ENCODE measurements around the gene SVIP.

SVIP gene

GRCh38 chr11:22787055-22787454 lies 42.5 kb downstream of the SVIP start:
- H3K4me1 ChIP-seq (ENCODE audit: insufficient read depth, poor library complexity, severe bottlenecking): no peaks in the 10 kb centered on the region
- no peaks in the 10 kb centered on the region for H3K9me3 ChIP-seq (ENCODE audit: severe bottlenecking)
- H3K36me3 ChIP-seq (ENCODE audit: low read depth): no peaks in the 10 kb centered on the region
- DNase-seq (ENCODE audit: low spot score): no peak
- no peak for ATAC-seq (ENCODE audit: low read depth)
- H3K27ac ChIP-seq (ENCODE audit: poor library complexity, severe bottlenecking): no peak overlapping the region
- H3K27me3 ChIP-seq (ENCODE audit: insufficient read depth, poor library complexity, severe bottlenecking): no peaks in the 10 kb centered on the region
- H3K4me3 ChIP-seq (ENCODE audit: severe bottlenecking): no peak overlapping the region
- no peak for TF ChIP-seq CTCF (IDR thresholded peaks at IDR 0.05; ENCODE audit: poor library complexity, severe bottlenecking)

- Histone ChIP-seq H3K4me3 (ENCODE audit: severe bottlenecking) (no peak overlapping the region), H3K27ac (ENCODE audit: poor library complexity, severe bottlenecking) (no peak overlapping the region), H3K36me3 (ENCODE audit: low read depth) (no peaks in the 10 kb centered on the region), H3K9me3 (ENCODE audit: severe bottlenecking) (no peaks in the 10 kb centered on the region), H3K27me3 (ENCODE audit: insufficient read depth, poor library complexity, severe bottlenecking) (no peaks in the 10 kb centered on the region), H3K4me1 (ENCODE audit: insufficient read depth, poor library complexity, severe bottlenecking) (no peaks in the 10 kb centered on the region)
- no peak for TF ChIP-seq CTCF (IDR thresholded peaks at IDR 0.05; ENCODE audit: poor library complexity, severe bottlenecking)
- DNase-seq (ENCODE audit: low spot score) (no peak), ATAC-seq (ENCODE audit: low read depth) (no peak)
Measured at GRCh38 chr11:22786475-22786874, 43.1 kb downstream of the SVIP start.

GRCh38 chr11:22785251-22785650 lies 44.4 kb downstream of the SVIP start:
- Histone ChIP-seq H3K4me1 (ENCODE audit: insufficient read depth, poor library complexity, severe bottlenecking) (no peaks in the 10 kb centered on the region), H3K9me3 (ENCODE audit: severe bottlenecking) (no peaks in the 10 kb centered on the region), H3K4me3 (ENCODE audit: severe bottlenecking) (no peak overlapping the region), H3K36me3 (ENCODE audit: low read depth) (no peaks in the 10 kb centered on the region), H3K27me3 (ENCODE audit: insufficient read depth, poor library complexity, severe bottlenecking) (no peaks in the 10 kb centered on the region), H3K27ac (ENCODE audit: poor library complexity, severe bottlenecking) (no peak overlapping the region)
- ATAC-seq (ENCODE audit: low read depth) (peak; percentile 79), DNase-seq (ENCODE audit: low spot score) (no peak)
- TF ChIP-seq CTCF (IDR thresholded peaks at IDR 0.05; ENCODE audit: poor library complexity, severe bottlenecking): no peak

GRCh38 chr11:22780952-22781593 lies 48.5 kb downstream of the SVIP start:
- Histone ChIP-seq H3K27me3 (ENCODE audit: insufficient read depth, poor library complexity, severe bottlenecking) (no peaks in the 10 kb centered on the region), H3K4me3 (ENCODE audit: severe bottlenecking) (no peak overlapping the region)
- no peak for ATAC-seq (ENCODE audit: low read depth)

More at GRCh38 chr11:22780952-22781593, 48.5 kb downstream of the SVIP start:
- no peak for DNase-seq (ENCODE audit: low spot score)
- Histone ChIP-seq H3K4me1 (ENCODE audit: insufficient read depth, poor library complexity, severe bottlenecking) (no peaks in the 10 kb centered on the region), H3K36me3 (ENCODE audit: low read depth) (no peaks in the 10 kb centered on the region), H3K27ac (ENCODE audit: poor library complexity, severe bottlenecking) (no peak overlapping the region), H3K9me3 (ENCODE audit: severe bottlenecking) (no peaks in the 10 kb centered on the region)
- TF ChIP-seq CTCF (IDR thresholded peaks at IDR 0.05; ENCODE audit: poor library complexity, severe bottlenecking): no peak

Measured in RWPE2 (cell line).